Stimulated activated naive CD4-positive, alpha-beta T cell treated with Interleukin-2 at 50 U/mL for 16 hours (primary cell): ENCODE data around the gene MITD1.
"Not testable (repeated sequence)": the region's sequence is repeated elsewhere in the genome, so short reads cannot be mapped to it uniquely, and the experiment has no call there.

Experiments used
- DNase-seq: peaks from one replicate; lab custom pipeline; 2025; lab: John Stamatoyannopoulos, UW

Gene MITD1

GRCh38 chr2:99180755-99181623 lies at the start of gene MITD1, which contains the start of gene MRPL30:
Gene MITD1, minus strand, starts transcription at chr2:99181058. Its CDS starts 77 bp downstream, at chr2:99180981.
Gene MRPL30, plus strand, starts transcription at chr2:99181184. Its CDS starts 5,020 bp downstream, at chr2:99186204.
- peak; percentile 88 for DNase-seq

GRCh38 chr2:99217929-99218501 lies 37.2 kb upstream of the MITD1 start:
- DNase-seq = no peak

DNA sequence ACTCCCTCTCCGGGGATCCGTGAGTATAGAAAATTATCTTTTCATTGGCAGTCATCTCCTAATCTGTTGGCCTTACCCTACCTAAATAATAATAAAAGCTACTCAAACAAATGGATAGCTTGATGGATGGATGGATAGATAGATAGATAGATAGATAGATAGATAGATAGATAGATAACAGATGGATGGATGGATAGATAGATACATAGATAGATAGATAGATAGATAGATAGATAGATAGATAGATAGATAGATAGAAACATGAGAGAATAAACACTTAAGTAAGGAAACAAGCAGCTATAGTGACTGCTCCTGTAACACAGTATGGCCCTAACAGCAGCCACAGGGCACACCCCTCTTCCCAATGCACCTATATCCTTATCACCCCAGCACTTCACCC lies 35.2 kb upstream of the MITD1 start:
- no peak for DNase-seq

DNA sequence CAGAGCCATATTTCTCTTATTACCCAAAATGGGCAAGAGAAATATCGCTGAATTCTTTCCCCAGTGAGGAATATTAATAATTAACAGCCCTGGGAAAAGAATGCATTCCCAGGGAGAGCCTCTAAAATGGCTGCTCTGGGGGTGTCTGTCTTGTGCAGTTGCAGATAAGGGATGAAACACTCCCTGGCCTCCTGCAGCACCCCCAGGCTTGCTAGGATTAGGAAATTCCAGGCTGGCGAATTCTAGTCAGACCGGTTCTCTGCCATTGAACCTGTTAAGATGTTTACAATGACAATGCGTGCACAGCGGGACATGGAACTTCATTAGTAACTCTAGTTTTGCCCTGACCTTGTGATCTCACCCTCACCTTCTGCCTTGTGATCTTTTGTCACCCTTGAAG lies 24.6 kb upstream of the MITD1 start:
- no peak for DNase-seq

DNA sequence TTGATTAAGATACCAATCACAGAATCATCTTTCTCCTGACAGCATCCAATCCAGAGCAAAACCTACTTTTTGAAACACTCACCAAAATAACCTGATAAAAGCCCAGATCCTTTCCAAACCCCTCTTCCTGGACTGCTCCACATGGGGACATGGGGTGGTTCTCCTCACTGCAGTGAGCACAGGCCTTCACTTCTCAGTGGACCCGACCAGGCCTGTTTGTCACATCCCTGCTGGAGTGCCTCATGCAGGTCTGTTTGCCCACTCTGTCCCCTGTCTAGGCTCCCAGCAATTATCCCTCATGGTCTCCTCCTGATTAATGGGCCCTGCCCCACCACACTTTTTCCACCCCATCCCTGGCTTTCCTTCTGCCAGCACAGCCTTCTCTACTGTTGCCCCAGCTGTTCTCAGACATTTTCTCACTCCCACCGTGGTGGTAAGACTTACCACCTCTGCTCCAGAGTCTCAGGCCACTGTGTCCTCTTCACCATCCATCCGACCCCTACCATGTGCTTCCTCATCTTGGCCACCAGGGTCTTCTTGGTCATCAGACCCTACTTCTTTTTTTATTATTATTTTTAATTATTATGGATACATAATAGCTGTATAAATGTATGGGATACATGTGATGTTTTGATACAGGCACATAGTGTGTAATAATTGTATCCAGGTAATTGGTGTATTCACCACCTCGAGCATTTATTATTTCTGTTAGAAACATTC lies 21.3 kb upstream of the MITD1 start:
- no peak for DNase-seq

- no peak for DNase-seq
Observed at GRCh38 chr2:99200076-99200800, 19.4 kb upstream of the MITD1 start.

- no peak for DNase-seq
Observed at GRCh38 chr2:99198103-99198841, 17.4 kb upstream of the MITD1 start.

GRCh38 chr2:99192364-99192763 lies 11.5 kb upstream of the MITD1 start:
- DNase-seq = not testable (repeated sequence)

- no peak for DNase-seq
Observed at GRCh38 chr2:99190548-99190947, 9.7 kb upstream of the MITD1 start.

DNA sequence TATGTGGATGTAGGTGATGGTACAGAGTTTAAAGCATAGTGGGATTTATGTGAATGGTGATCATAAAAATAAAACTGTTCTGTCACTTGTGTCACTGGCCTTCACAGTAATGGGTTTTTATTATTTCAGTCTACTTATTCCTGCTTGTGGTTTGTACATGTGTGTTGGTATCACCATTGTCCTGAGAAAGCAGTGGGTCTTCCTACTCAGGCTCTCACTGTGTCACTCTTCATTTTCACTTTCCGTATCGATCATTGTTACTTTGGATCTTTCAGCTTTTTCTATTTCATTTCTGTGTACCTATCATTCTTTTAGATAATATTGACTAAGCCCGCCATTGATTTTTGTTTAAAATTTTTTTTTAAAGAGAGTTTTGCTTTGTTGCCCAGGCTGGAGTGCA lies 7.5 kb upstream of the MITD1 start:
- no peak for DNase-seq

DNA sequence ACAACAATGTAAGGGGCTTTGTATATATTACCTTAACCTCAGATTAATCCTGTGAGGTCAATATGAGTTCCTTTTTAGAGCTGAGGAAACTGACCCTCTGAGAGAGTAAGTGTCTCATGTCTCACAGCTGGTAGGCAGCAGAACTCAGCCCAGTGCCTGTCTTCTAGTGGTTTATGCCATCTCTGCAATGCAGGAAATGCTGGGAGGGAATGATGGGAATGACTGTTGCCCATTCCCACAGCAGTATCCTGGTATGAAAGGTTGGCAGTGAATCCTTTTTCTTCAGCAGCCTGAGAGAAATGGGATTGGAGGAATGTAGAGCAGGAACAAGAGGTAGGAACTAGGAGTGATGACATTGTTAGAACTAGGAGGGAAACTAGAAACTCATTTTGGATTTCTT lies 6.2 kb upstream of the MITD1 start:
- DNase-seq = no peak

GRCh38 chr2:99184811-99185210 lies 4.0 kb upstream of the MITD1 start:
- no peak for DNase-seq

DNA sequence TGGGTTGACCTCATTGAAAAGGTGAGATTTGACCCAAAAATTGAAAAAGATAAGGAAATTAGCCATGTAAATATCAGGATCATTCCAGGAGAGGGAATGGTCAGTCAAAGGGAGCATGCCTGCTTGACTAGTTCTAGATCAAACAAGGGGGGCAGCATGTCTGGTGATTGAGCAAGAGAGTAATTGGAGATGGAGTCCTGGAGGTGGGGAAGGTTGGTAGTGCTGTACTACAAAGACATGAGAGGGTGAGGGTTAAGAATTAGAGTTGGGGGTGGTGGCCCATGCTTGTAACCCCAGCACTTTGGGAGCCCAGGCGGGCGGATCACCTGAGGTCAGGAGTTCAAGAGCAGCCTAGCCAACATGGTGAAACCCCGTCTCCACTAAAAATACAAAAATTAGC lies 2.2 kb upstream of the MITD1 start:
- no peak for DNase-seq

GRCh38 chr2:99181624-99182000 lies 754 bp upstream of the MITD1 start:
- DNase-seq = no peak

GRCh38 chr2:99171377-99172140 lies 9.3 kb downstream of the MITD1 start:
- no peak for DNase-seq

GRCh38 chr2:99169534-99169933 lies 11.3 kb downstream of the MITD1 start:
- DNase-seq = no peak

- no peak for DNase-seq
Observed at GRCh38 chr2:99166218-99166617, 14.6 kb downstream of the MITD1 start.

DNA sequence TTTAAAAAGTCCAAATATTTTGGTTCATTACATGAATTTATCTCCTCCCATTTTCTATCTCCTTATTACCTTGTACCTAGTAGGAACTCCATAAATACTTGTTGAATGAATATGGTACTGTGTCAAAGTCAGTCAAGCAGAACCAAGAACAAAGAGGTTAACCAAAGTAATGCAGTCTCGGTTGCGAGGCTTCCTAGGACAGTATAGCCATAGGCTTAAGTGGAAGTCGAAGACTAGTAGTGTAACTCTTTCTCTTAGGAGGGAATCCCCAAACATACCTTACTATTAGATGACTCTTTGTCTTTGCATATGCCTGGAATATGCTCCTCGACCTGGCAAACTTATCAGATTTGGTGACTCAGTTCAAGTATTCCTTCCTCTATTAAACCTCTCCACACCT lies 21.3 kb downstream of the MITD1 start:
- no peak for DNase-seq

DNA sequence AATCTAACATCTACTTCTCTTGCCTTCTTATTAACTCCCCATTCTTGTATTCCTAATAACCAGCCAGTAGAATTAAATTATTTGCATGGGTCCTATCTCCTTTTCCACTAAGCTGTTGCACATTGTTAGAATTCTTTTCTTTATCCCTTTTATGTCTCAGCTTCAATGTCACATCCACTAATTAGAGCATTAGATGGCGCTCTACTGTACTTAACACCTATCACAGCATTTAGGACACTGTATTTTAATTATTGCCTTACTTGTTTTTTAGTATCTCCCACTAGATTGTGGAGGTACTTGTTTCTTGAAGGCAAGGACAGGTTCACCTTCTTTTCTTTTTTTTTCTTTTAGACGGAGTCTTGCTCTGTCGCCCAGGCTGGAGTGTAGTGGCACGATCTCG lies 22.3 kb downstream of the MITD1 start:
- DNase-seq = no peak

DNA sequence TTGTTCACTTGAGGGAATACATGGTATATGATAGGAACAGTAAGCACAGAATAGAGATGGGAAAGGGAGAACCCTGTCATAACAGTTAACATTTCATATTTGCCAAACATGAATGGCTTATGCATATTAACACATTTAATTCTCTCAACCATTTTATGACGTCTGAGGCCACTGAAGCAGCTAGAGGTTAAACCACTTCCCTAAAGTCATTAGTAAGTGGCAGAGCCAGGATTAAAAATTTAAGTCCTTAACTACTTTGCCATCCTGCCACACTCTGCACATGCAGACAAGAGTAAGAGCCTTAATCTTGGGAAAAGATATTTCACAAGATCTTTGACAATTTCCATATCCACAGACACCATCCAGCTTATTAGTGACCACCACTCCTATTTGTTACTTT lies 24.0 kb downstream of the MITD1 start:
- DNase-seq = no peak
